ENCODE data around the gene EPB41L5. TPM values are rescaled to one million over a fixed set of nuclear protein-coding genes. Genes with fewer than 3 reads are reported as not detected.

The EPB41L5 gene
- total and polyA plus RNA-seq, 2 donors (not counting 3 experiments of a cell fraction or from before 2014, with no cell fraction given): 8.4 to 13.6 TPM

DNA sequence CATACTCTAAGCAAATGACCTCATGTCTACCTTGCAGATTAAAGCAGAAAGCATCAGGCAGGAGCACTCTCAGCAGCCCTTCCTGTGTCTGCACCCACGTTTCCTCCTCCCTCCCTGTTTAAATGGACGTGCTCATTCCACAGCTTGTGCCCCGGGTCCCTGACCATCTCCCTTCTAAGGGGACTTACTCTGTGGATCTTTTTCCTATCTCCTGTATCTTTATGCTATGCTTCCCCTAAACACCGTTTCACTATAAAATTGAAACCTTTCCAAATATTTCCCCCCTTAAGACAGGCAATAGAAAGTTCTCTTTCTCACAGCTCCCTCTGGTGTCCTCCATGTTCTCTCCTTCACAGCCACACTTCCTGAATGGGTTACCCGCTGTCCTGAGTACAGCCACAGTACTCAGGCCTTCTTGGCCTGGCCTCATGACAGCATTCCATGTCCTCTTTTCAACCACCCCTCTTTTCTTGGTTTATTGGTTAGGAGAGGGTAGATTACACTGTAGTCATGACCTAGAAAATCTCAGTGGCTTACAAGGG, 169.2 kb downstream of the EPB41L5 start:
- Histone ChIP-seq H3K27me3 (ENCODE audit: control insufficient read depth in 2 of 2, insufficient read depth in 2 of 2, low read length in 2 of 2) (no peaks in the 10 kb centered on the region), H3K9ac (replicated peaks; ENCODE audit: extremely low read depth, insufficient read depth, low read length) (no peak overlapping the region), H3K9me3 (replicated peaks; ENCODE audit: control insufficient read depth, insufficient read depth, low read length) (no peaks in the 10 kb centered on the region), H3K4me3 (replicated peaks in 1 of 3; ENCODE audit: insufficient read depth in 1 of 3, low read depth in 1 of 3, low read length in 3 of 3) (no peak overlapping the region), H3K79me2 (ENCODE audit: control insufficient read depth, insufficient read depth, low read length) (no peaks in the 10 kb centered on the region), H4K20me1 (replicated peaks; ENCODE audit: control insufficient read depth, extremely low read depth, insufficient read depth, low read length) (no peaks in the 10 kb centered on the region), H3K9me1 (replicated peaks; ENCODE audit: control insufficient read depth, extremely low read depth, insufficient read depth, low read length) (no peaks in the 10 kb centered on the region), H3K4me1 (ENCODE audit: control insufficient read depth, extremely low read depth, insufficient read depth, low read length) (no peaks in the 10 kb centered on the region), H3K27ac (ENCODE audit: insufficient read depth, low read depth, low read length) (no peak overlapping the region), H3K36me3 (ENCODE audit: control insufficient read depth in 2 of 2, extremely low read depth in 1 of 2, insufficient read depth in 2 of 2, low read length in 2 of 2) (no peaks in the 10 kb centered on the region), H3K4me2 (ENCODE audit: insufficient read depth, low read length) (no peak overlapping the region), H2AFZ (ENCODE audit: low read depth, low read length) (no peak overlapping the region)
- no TSS peak for BruUV-seq (replicated peaks)
- FAIRE-seq (no peak), DNase-seq (ENCODE audit: low read depth, low spot score) (no peak)
- intact Hi-C loops (cut with micrococcal nuclease) (no loop called here), dilution Hi-C loops (cut with MboI; ENCODE audit: extremely low pct_ligation_motif_present, low sequenced_read_pairs) (no loop called here)
- POLR2A ChIA-PET: no interaction called here
- TF ChIP-seq GATA2 (IDR thresholded peaks at IDR 0.05; ENCODE audit: insufficient read depth, insufficient read length, low read depth, low read length) (no peak), POLR2A (IDR thresholded peaks at IDR 0.05; ENCODE audit: low read depth, low read length) (no peak), JUN (IDR thresholded peaks at IDR 0.05; ENCODE audit: borderline replicate concordance, insufficient read depth, insufficient read length, low read depth) (no peak), FOS (IDR thresholded peaks at IDR 0.05; ENCODE audit: borderline replicate concordance, insufficient read depth, low read length) (no peak), POLR2AphosphoS5 (IDR thresholded peaks at IDR 0.05; ENCODE audit: insufficient read depth, low read depth, low read length) (no peak), MYC (IDR thresholded peaks at IDR 0.05; ENCODE audit: low read depth, low read length) (no peak), EZH2 (IDR thresholded peaks at IDR 0.05; ENCODE audit: borderline replicate concordance, low read depth, low read length, severe bottlenecking) (no peak)
- TF ChIP-seq, protein P1, sequence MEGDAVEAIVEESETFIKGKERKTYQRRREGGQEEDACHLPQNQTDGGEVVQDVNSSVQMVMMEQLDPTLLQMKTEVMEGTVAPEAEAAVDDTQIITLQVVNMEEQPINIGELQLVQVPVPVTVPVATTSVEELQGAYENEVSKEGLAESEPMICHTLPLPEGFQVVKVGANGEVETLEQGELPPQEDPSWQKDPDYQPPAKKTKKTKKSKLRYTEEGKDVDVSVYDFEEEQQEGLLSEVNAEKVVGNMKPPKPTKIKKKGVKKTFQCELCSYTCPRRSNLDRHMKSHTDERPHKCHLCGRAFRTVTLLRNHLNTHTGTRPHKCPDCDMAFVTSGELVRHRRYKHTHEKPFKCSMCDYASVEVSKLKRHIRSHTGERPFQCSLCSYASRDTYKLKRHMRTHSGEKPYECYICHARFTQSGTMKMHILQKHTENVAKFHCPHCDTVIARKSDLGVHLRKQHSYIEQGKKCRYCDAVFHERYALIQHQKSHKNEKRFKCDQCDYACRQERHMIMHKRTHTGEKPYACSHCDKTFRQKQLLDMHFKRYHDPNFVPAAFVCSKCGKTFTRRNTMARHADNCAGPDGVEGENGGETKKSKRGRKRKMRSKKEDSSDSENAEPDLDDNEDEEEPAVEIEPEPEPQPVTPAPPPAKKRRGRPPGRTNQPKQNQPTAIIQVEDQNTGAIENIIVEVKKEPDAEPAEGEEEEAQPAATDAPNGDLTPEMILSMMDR (IDR thresholded peaks at IDR 0.05; ENCODE audit: extremely low read depth in 1 of 2, insufficient read depth in 1 of 2, low read depth in 1 of 2, low read length in 2 of 2): no peak
- TF ChIP-seq, protein P2, sequence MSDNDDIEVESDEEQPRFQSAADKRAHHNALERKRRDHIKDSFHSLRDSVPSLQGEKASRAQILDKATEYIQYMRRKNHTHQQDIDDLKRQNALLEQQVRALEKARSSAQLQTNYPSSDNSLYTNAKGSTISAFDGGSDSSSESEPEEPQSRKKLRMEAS (IDR thresholded peaks at IDR 0.05; ENCODE audit: insufficient read depth, insufficient read length): no peak
- CTCF ChIA-PET: interaction anchor here (0.5 to 2.5 kb wide), 3 partner anchors 131 to 873 kb away, joined by 3 to 9 read pairs (median 3); no protein-coding TSS in a partner anchor
